Neural crest cell (in vitro differentiated cells): ENCODE measurements around the gene ACBD6. TPM values are rescaled to one million over a fixed set of nuclear protein-coding genes. Genes with fewer than 3 reads are reported as not detected.
A peak's percentile ranks its signal among the peaks of the same experiment; 100 is the strongest.

Experiments
- DNase-seq: peaks from one replicate; pipeline ENCODE4 v3.0.0; 2021; ENCODE audit warnings: low read depth, mixed read lengths, low spot score
- H3K27ac Mint-ChIP-seq: one replicate; pipeline ENCODE4 v1.8.0; 2021; ENCODE audit warnings: mild to moderate bottlenecking, mixed read lengths; ENCODE audit not compliant: unreplicated experiment
- H3K27me3 Mint-ChIP-seq: 2 replicates; pipeline ENCODE4 v1.8.0; 2021; ENCODE audit warnings: low read depth, mild to moderate bottlenecking, mixed read lengths
- H3K36me3 Mint-ChIP-seq: 2 replicates; pipeline ENCODE4 v1.8.0; 2021; ENCODE audit warnings: low read depth, mild to moderate bottlenecking, mixed read lengths
- H3K4me1 Mint-ChIP-seq: 2 replicates; pipeline ENCODE4 v1.8.0; 2021; ENCODE audit warnings: mixed read lengths
- H3K4me3 Mint-ChIP-seq: one replicate; pipeline ENCODE4 v1.8.0; 2021; ENCODE audit warnings: mild to moderate bottlenecking, mixed read lengths
- H3K9me3 Mint-ChIP-seq: 2 replicates; pipeline ENCODE4 v1.8.0; 2021; ENCODE audit warnings: mixed read lengths
- CTCF ChIP-seq: fragments of 200-600 bp; sonication (generic); conservative IDR thresholded peaks from 2 replicates; pipeline ENCODE4 v1.5.0; 2021; ENCODE audit warnings: antibody characterized with exemption, mild to moderate bottlenecking
- total RNA-seq: library from RNA; stranded (reverse); gene quantifications from 2 replicates; pipeline ENCODE4 v1.2.1, GENCODE V29; 2021

ACBD6 gene
- total RNA-seq, 1 donor from 2014 or later = 59.1 TPM

- peaks cover 25% of the 10 kb centered on the region for H3K27me3 Mint-ChIP-seq
- DNase-seq = no peak
- no peak for TF ChIP-seq CTCF
- H3K9me3 Mint-ChIP-seq = no peaks in the 10 kb centered on the region
- no peaks in the 10 kb centered on the region for H3K36me3 Mint-ChIP-seq
- no peak overlapping the region for H3K27ac Mint-ChIP-seq
- H3K4me3 Mint-ChIP-seq = no peak overlapping the region
- peaks cover 5% of the 10 kb centered on the region for H3K4me1 Mint-ChIP-seq
Observed at GRCh38 chr1:180254496-180254819, 247.9 kb downstream of the ACBD6 start.

GRCh38 chr1:180253585-180254495 lies 248.5 kb downstream of the ACBD6 start:
- TF ChIP-seq CTCF = no peak
- peaks cover 5% of the 10 kb centered on the region for H3K4me1 Mint-ChIP-seq
- no peak overlapping the region for H3K27ac Mint-ChIP-seq
- no peak overlapping the region for H3K4me3 Mint-ChIP-seq
- no peaks in the 10 kb centered on the region for H3K9me3 Mint-ChIP-seq
- DNase-seq = no peak
- no peaks in the 10 kb centered on the region for H3K36me3 Mint-ChIP-seq
- H3K27me3 Mint-ChIP-seq = peaks cover 29% of the 10 kb centered on the region

- peak; percentile 78 for TF ChIP-seq CTCF
- H3K9me3 Mint-ChIP-seq = no peaks in the 10 kb centered on the region
- peak; percentile 74 for DNase-seq
Observed at GRCh38 chr1:180252638-180253536, 249.5 kb downstream of the ACBD6 start.

GRCh38 chr1:180251526-180252305 lies 250.7 kb downstream of the ACBD6 start:
- Mint-ChIP-seq H3K36me3 (no peaks in the 10 kb centered on the region), H3K27ac (no peak overlapping the region), H3K4me1 (peaks cover 5% of the 10 kb centered on the region), H3K4me3 (no peak overlapping the region), H3K27me3 (peaks cover 23% of the 10 kb centered on the region), H3K9me3 (no peaks in the 10 kb centered on the region)
- no peak for TF ChIP-seq CTCF
- no peak for DNase-seq

More at GRCh38 chr1:180252638-180253536, 249.5 kb downstream of the ACBD6 start:
- Mint-ChIP-seq H3K4me3 (no peak overlapping the region), H3K27me3 (peaks cover 25% of the 10 kb centered on the region), H3K27ac (no peak overlapping the region), H3K4me1 (peaks cover 5% of the 10 kb centered on the region), H3K36me3 (no peaks in the 10 kb centered on the region)

GRCh38 chr1:180250883-180251509 lies 251.4 kb downstream of the ACBD6 start:
- DNase-seq = no peak
- no peak overlapping the region for H3K27ac Mint-ChIP-seq
- H3K36me3 Mint-ChIP-seq = no peaks in the 10 kb centered on the region
- peaks cover 5% of the 10 kb centered on the region for H3K4me1 Mint-ChIP-seq
- peaks cover 24% of the 10 kb centered on the region for H3K27me3 Mint-ChIP-seq
- no peak overlapping the region for H3K4me3 Mint-ChIP-seq
- H3K9me3 Mint-ChIP-seq = no peaks in the 10 kb centered on the region
- no peak for TF ChIP-seq CTCF
